GM19397 (cell line): ENCODE results near the gene PBX3.

ENCODE experiments used
- ATAC-seq: cut with Tn5 transposase; IDR thresholded peaks from one replicate; pipeline ENCODE4 v1.9.1; 2021; ENCODE audit warnings: mild to moderate bottlenecking, moderate library complexity; ENCODE audit not compliant: unreplicated experiment

Gene PBX3

GRCh38 chr9:125748446-125749099 is 1.4 kb downstream of the PBX3 start:
- no peak for ATAC-seq

GRCh38 chr9:125749287-125749935 is 2.2 kb downstream of the PBX3 start:
- no peak for ATAC-seq

GRCh38 chr9:125749951-125750626 is 2.9 kb downstream of the PBX3 start:
- no peak for ATAC-seq

- no peak for ATAC-seq
Observed at GRCh38 chr9:125750627-125751011, 3.4 kb downstream of the PBX3 start.

- ATAC-seq = no peak
Observed at GRCh38 chr9:125752070-125752628, 5.0 kb downstream of the PBX3 start.

- no peak for ATAC-seq
Observed at GRCh38 chr9:125754096-125754495, 6.9 kb downstream of the PBX3 start.

- no peak for ATAC-seq
Observed at GRCh38 chr9:125755340-125755739, 8.2 kb downstream of the PBX3 start.

- ATAC-seq = no peak
Observed at GRCh38 chr9:125756518-125756917, 9.3 kb downstream of the PBX3 start.

- no peak for ATAC-seq
Observed at GRCh38 chr9:125757834-125758233, 10.7 kb downstream of the PBX3 start.

GRCh38 chr9:125758986-125759763 is 12.0 kb downstream of the PBX3 start:
- no peak for ATAC-seq

GRCh38 chr9:125759764-125760129 is 12.6 kb downstream of the PBX3 start:
- ATAC-seq = no peak

GRCh38 chr9:125760537-125760936 is 13.4 kb downstream of the PBX3 start:
- no peak for ATAC-seq

GRCh38 chr9:125761676-125762450 is 14.7 kb downstream of the PBX3 start:
- no peak for ATAC-seq

- no peak for ATAC-seq
Observed at GRCh38 chr9:125763394-125763801, 16.2 kb downstream of the PBX3 start.

GRCh38 chr9:125764198-125764597 is 17.0 kb downstream of the PBX3 start:
- ATAC-seq = no peak

- ATAC-seq = no peak
Observed at GRCh38 chr9:125766468-125767221, 19.5 kb downstream of the PBX3 start.

GRCh38 chr9:125767349-125767748 is 20.2 kb downstream of the PBX3 start:
- no peak for ATAC-seq

- no peak for ATAC-seq
Observed at GRCh38 chr9:125768803-125769202, 21.6 kb downstream of the PBX3 start.

- no peak for ATAC-seq
Observed at GRCh38 chr9:125771037-125771436, 23.9 kb downstream of the PBX3 start.

- no peak for ATAC-seq
Observed at GRCh38 chr9:125772740-125773139, 25.6 kb downstream of the PBX3 start.
